ENCODE results near the gene IDH3A.

IDH3A gene

GRCh38 chr15:78168608-78169007, 19.4 kb downstream of the IDH3A start:
- Histone ChIP-seq H3K4me1 (ENCODE audit: control insufficient read depth, insufficient read depth, low read length) (no peaks in the 10 kb centered on the region), H3K36me3 (ENCODE audit: control insufficient read depth, insufficient read depth, low read length) (peaks cover 82% of the 10 kb centered on the region), H3K27me3 (ENCODE audit: control insufficient read depth, insufficient read depth, low read length) (no peaks in the 10 kb centered on the region), H3K9me3 (ENCODE audit: control insufficient read depth, insufficient read depth, low read length) (no peaks in the 10 kb centered on the region), H3K27ac (ENCODE audit: low read depth, low read length) (no peak overlapping the region), H3K9ac (ENCODE audit: low read depth, low read length) (no peak overlapping the region), H3K4me3 (ENCODE audit: low read depth, low read length) (no peak overlapping the region)

- no peak overlapping the region for H3K4me3 ChIP-seq (ENCODE audit: low read depth, low read length)
- no peaks in the 10 kb centered on the region for H3K27me3 ChIP-seq (ENCODE audit: control insufficient read depth, insufficient read depth, low read length)
- H3K36me3 ChIP-seq (ENCODE audit: control insufficient read depth, insufficient read depth, low read length): peaks cover 61% of the 10 kb centered on the region
- H3K4me1 ChIP-seq (ENCODE audit: control insufficient read depth, insufficient read depth, low read length): no peaks in the 10 kb centered on the region
- no peak overlapping the region for H3K9ac ChIP-seq (ENCODE audit: low read depth, low read length)
- H3K27ac ChIP-seq (ENCODE audit: low read depth, low read length): no peak overlapping the region
- no peaks in the 10 kb centered on the region for H3K9me3 ChIP-seq (ENCODE audit: control insufficient read depth, insufficient read depth, low read length)
These were observed 21.9 kb downstream of the IDH3A start for GRCh38 chr15:78170848-78171773.

GRCh38 chr15:78171864-78172472, 22.8 kb downstream of the IDH3A start:
- H3K9ac ChIP-seq (ENCODE audit: low read depth, low read length): no peak overlapping the region
- peaks cover 52% of the 10 kb centered on the region for H3K36me3 ChIP-seq (ENCODE audit: control insufficient read depth, insufficient read depth, low read length)
- no peaks in the 10 kb centered on the region for H3K4me1 ChIP-seq (ENCODE audit: control insufficient read depth, insufficient read depth, low read length)

GRCh38 chr15:78174401-78174800, 25.2 kb downstream of the IDH3A start:
- H3K4me1 ChIP-seq (ENCODE audit: control insufficient read depth, insufficient read depth, low read length): no peaks in the 10 kb centered on the region
- no peaks in the 10 kb centered on the region for H3K27me3 ChIP-seq (ENCODE audit: control insufficient read depth, insufficient read depth, low read length)
- H3K27ac ChIP-seq (ENCODE audit: low read depth, low read length): no peak overlapping the region

More at GRCh38 chr15:78171864-78172472, 22.8 kb downstream of the IDH3A start:
- H3K27me3 ChIP-seq (ENCODE audit: control insufficient read depth, insufficient read depth, low read length): no peaks in the 10 kb centered on the region
- no peaks in the 10 kb centered on the region for H3K9me3 ChIP-seq (ENCODE audit: control insufficient read depth, insufficient read depth, low read length)
- H3K27ac ChIP-seq (ENCODE audit: low read depth, low read length): no peak overlapping the region
- no peak overlapping the region for H3K4me3 ChIP-seq (ENCODE audit: low read depth, low read length)

GRCh38 chr15:78175330-78175729, 26.2 kb downstream of the IDH3A start:
- H3K9ac ChIP-seq (ENCODE audit: low read depth, low read length): no peak overlapping the region
- peaks cover 21% of the 10 kb centered on the region for H3K36me3 ChIP-seq (ENCODE audit: control insufficient read depth, insufficient read depth, low read length)
- H3K9me3 ChIP-seq (ENCODE audit: control insufficient read depth, insufficient read depth, low read length): no peaks in the 10 kb centered on the region
- H3K4me3 ChIP-seq (ENCODE audit: low read depth, low read length): no peak overlapping the region
- no peaks in the 10 kb centered on the region for H3K27me3 ChIP-seq (ENCODE audit: control insufficient read depth, insufficient read depth, low read length)
- H3K27ac ChIP-seq (ENCODE audit: low read depth, low read length): no peak overlapping the region
- no peaks in the 10 kb centered on the region for H3K4me1 ChIP-seq (ENCODE audit: control insufficient read depth, insufficient read depth, low read length)

More at GRCh38 chr15:78174401-78174800, 25.2 kb downstream of the IDH3A start:
- Histone ChIP-seq H3K9ac (ENCODE audit: low read depth, low read length) (no peak overlapping the region), H3K4me3 (ENCODE audit: low read depth, low read length) (no peak overlapping the region), H3K36me3 (ENCODE audit: control insufficient read depth, insufficient read depth, low read length) (peaks cover 28% of the 10 kb centered on the region), H3K9me3 (ENCODE audit: control insufficient read depth, insufficient read depth, low read length) (no peaks in the 10 kb centered on the region)

GRCh38 chr15:78177447-78177873, 28.3 kb downstream of the IDH3A start:
- H3K9me3 ChIP-seq (ENCODE audit: control insufficient read depth, insufficient read depth, low read length): no peaks in the 10 kb centered on the region
- 0 out of 2 replicates have a peak, but pooled peaks cover 3% of the 10 kb centered on the region for H3K36me3 ChIP-seq (ENCODE audit: control insufficient read depth, insufficient read depth, low read length)
- H3K4me3 ChIP-seq (ENCODE audit: low read depth, low read length): no peak overlapping the region
- no peak overlapping the region for H3K27ac ChIP-seq (ENCODE audit: low read depth, low read length)
- no peaks in the 10 kb centered on the region for H3K27me3 ChIP-seq (ENCODE audit: control insufficient read depth, insufficient read depth, low read length)
- no peaks in the 10 kb centered on the region for H3K4me1 ChIP-seq (ENCODE audit: control insufficient read depth, insufficient read depth, low read length)
- no peak overlapping the region for H3K9ac ChIP-seq (ENCODE audit: low read depth, low read length)

GRCh38 chr15:78178064-78178463, 28.9 kb downstream of the IDH3A start:
- Histone ChIP-seq H3K36me3 (ENCODE audit: control insufficient read depth, insufficient read depth, low read length) (no peaks in the 10 kb centered on the region), H3K4me1 (ENCODE audit: control insufficient read depth, insufficient read depth, low read length) (no peaks in the 10 kb centered on the region), H3K4me3 (ENCODE audit: low read depth, low read length) (no peak overlapping the region), H3K9ac (ENCODE audit: low read depth, low read length) (no peak overlapping the region), H3K27ac (ENCODE audit: low read depth, low read length) (no peak overlapping the region), H3K27me3 (ENCODE audit: control insufficient read depth, insufficient read depth, low read length) (no peaks in the 10 kb centered on the region), H3K9me3 (ENCODE audit: control insufficient read depth, insufficient read depth, low read length) (no peaks in the 10 kb centered on the region)

- H3K27ac ChIP-seq (ENCODE audit: low read depth, low read length): no peak overlapping the region
- no peaks in the 10 kb centered on the region for H3K4me1 ChIP-seq (ENCODE audit: control insufficient read depth, insufficient read depth, low read length)
- no peak overlapping the region for H3K4me3 ChIP-seq (ENCODE audit: low read depth, low read length)
- no peak overlapping the region for H3K9ac ChIP-seq (ENCODE audit: low read depth, low read length)
- H3K36me3 ChIP-seq (ENCODE audit: control insufficient read depth, insufficient read depth, low read length): no peaks in the 10 kb centered on the region
- H3K27me3 ChIP-seq (ENCODE audit: control insufficient read depth, insufficient read depth, low read length): no peaks in the 10 kb centered on the region
- no peaks in the 10 kb centered on the region for H3K9me3 ChIP-seq (ENCODE audit: control insufficient read depth, insufficient read depth, low read length)
These were observed 30.2 kb downstream of the IDH3A start for GRCh38 chr15:78179286-78179840.

- no peaks in the 10 kb centered on the region for H3K36me3 ChIP-seq (ENCODE audit: control insufficient read depth, insufficient read depth, low read length)
- H3K27me3 ChIP-seq (ENCODE audit: control insufficient read depth, insufficient read depth, low read length): no peaks in the 10 kb centered on the region
- no peak overlapping the region for H3K4me3 ChIP-seq (ENCODE audit: low read depth, low read length)
- H3K4me1 ChIP-seq (ENCODE audit: control insufficient read depth, insufficient read depth, low read length): no peaks in the 10 kb centered on the region
- no peak overlapping the region for H3K27ac ChIP-seq (ENCODE audit: low read depth, low read length)
- H3K9ac ChIP-seq (ENCODE audit: low read depth, low read length): no peak overlapping the region
- H3K9me3 ChIP-seq (ENCODE audit: control insufficient read depth, insufficient read depth, low read length): no peaks in the 10 kb centered on the region
These were observed 30.7 kb downstream of the IDH3A start for GRCh38 chr15:78179906-78180305.

GRCh38 chr15:78182336-78182700, 33.2 kb downstream of the IDH3A start:
- Histone ChIP-seq H3K4me3 (ENCODE audit: low read depth, low read length) (no peak overlapping the region), H3K36me3 (ENCODE audit: control insufficient read depth, insufficient read depth, low read length) (no peaks in the 10 kb centered on the region), H3K4me1 (ENCODE audit: control insufficient read depth, insufficient read depth, low read length) (no peaks in the 10 kb centered on the region), H3K9me3 (ENCODE audit: control insufficient read depth, insufficient read depth, low read length) (no peaks in the 10 kb centered on the region), H3K27me3 (ENCODE audit: control insufficient read depth, insufficient read depth, low read length) (no peaks in the 10 kb centered on the region), H3K27ac (ENCODE audit: low read depth, low read length) (no peak overlapping the region), H3K9ac (ENCODE audit: low read depth, low read length) (no peak overlapping the region)

- no peaks in the 10 kb centered on the region for H3K27me3 ChIP-seq (ENCODE audit: control insufficient read depth, insufficient read depth, low read length)
- H3K4me1 ChIP-seq (ENCODE audit: control insufficient read depth, insufficient read depth, low read length): no peaks in the 10 kb centered on the region
- no peak overlapping the region for H3K4me3 ChIP-seq (ENCODE audit: low read depth, low read length)
These were observed 33.7 kb downstream of the IDH3A start for GRCh38 chr15:78182821-78183220.

More at GRCh38 chr15:78182821-78183220, 33.7 kb downstream of the IDH3A start:
- no peaks in the 10 kb centered on the region for H3K9me3 ChIP-seq (ENCODE audit: control insufficient read depth, insufficient read depth, low read length)
- H3K36me3 ChIP-seq (ENCODE audit: control insufficient read depth, insufficient read depth, low read length): no peaks in the 10 kb centered on the region
- no peak overlapping the region for H3K27ac ChIP-seq (ENCODE audit: low read depth, low read length)
- no peak overlapping the region for H3K9ac ChIP-seq (ENCODE audit: low read depth, low read length)
